ENCODE data around the gene PAPLN.

DNA sequence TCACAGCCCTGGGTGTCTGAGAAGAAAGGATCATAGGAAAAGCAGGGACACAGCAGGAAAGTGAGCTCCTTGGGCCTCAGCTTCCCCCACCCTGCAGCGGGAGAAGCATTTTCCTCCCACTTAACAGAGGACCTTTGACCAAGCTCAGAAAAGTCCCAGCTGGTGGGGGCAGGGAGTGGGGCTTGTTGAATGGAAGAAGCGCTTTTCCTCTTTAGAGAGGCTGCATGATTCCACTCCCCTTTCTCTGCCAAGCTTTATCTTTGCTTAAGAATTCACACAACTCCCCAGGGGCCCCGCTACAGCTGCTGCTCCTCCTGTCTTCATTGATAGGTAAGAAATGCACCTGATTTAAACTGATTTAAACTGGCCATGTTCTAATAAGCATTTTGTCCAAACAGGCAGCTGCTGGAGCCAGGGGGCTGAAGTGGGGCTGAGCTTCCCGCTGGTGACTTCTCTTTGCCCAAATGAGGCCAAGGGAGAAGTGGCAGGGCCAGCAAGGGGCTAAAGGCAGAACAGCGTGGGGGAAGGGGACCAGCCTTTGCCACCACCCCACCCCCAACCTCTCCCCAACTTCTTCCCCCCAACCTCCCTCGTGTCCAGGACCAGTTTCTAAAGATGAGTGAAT lies 1.7 kb upstream of the PAPLN start:
- TF ChIP-seq, protein P1, sequence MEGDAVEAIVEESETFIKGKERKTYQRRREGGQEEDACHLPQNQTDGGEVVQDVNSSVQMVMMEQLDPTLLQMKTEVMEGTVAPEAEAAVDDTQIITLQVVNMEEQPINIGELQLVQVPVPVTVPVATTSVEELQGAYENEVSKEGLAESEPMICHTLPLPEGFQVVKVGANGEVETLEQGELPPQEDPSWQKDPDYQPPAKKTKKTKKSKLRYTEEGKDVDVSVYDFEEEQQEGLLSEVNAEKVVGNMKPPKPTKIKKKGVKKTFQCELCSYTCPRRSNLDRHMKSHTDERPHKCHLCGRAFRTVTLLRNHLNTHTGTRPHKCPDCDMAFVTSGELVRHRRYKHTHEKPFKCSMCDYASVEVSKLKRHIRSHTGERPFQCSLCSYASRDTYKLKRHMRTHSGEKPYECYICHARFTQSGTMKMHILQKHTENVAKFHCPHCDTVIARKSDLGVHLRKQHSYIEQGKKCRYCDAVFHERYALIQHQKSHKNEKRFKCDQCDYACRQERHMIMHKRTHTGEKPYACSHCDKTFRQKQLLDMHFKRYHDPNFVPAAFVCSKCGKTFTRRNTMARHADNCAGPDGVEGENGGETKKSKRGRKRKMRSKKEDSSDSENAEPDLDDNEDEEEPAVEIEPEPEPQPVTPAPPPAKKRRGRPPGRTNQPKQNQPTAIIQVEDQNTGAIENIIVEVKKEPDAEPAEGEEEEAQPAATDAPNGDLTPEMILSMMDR (IDR thresholded peaks at IDR 0.05 in 2 of 3, conservative IDR thresholded peaks at IDR 0.05 in 1 of 3; ENCODE audit: borderline replicate concordance in 1 of 3, insufficient read depth in 1 of 3, low read depth in 2 of 3, low read length in 2 of 3) = no peak
- TF ChIP-seq RAD21 (IDR thresholded peaks at IDR 0.05; ENCODE audit: low read depth) (no peak), SIN3A (IDR thresholded peaks at IDR 0.05; ENCODE audit: low read depth) (no peak)
